NT2/D1 (cell line): ENCODE data around the gene CRB2.

Experiments used
- SUZ12 ChIP-seq: IDR thresholded peaks from 2 replicates; pipeline ENCODE4 v1.6.1; 2011; ENCODE audit not compliant: insufficient read length, insufficient read depth; ENCODE audit errors: extremely low read depth
- YY1 ChIP-seq: IDR thresholded peaks from 2 replicates; pipeline ENCODE4 v1.6.1; 2011; ENCODE audit not compliant: insufficient read length, insufficient read depth
- ZNF274 ChIP-seq: IDR thresholded peaks from 2 replicates; pipeline ENCODE4 v1.6.1; 2011; ENCODE audit warnings: mild to moderate bottlenecking, low read depth, low read length

DNA sequence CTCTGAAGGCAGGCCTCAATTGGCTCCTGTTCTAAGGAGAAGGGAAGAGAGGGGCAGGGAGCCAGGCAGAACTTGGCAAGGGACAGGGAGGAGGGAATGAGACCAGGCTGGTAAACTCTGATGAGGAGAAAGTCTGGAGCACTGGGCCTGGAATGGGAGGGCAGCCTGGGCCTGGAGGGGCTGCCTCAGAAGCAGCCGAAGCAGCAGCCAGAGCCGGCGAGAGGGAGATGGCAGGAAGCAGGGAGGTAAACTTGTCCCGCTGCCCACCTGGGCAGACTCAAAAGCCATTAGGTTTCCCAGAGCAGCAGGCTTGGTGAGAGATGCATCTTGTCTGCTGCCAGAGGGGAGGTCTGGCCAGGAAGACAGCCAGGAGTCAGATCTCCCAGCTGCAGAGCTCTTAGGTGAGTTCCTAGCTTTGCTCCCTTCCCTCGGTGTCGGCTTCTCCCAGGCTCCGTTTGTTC lies 37.0 kb upstream of the CRB2 start:
- no peak for TF ChIP-seq SUZ12
- TF ChIP-seq ZNF274 = no peak
- no peak for TF ChIP-seq YY1
